Measurements from ENCODE around the gene SGPL1. TPM values are rescaled to one million over a fixed set of nuclear protein-coding genes. Genes with fewer than 3 reads are reported as not detected.
"Not testable (repeated sequence)": the region's sequence is repeated elsewhere in the genome, so short reads cannot be mapped to it uniquely, and the experiment has no call there.

Gene SGPL1
- total RNA-seq, 1 donor: 26.3 TPM

- TF ChIP-seq, protein P1, sequence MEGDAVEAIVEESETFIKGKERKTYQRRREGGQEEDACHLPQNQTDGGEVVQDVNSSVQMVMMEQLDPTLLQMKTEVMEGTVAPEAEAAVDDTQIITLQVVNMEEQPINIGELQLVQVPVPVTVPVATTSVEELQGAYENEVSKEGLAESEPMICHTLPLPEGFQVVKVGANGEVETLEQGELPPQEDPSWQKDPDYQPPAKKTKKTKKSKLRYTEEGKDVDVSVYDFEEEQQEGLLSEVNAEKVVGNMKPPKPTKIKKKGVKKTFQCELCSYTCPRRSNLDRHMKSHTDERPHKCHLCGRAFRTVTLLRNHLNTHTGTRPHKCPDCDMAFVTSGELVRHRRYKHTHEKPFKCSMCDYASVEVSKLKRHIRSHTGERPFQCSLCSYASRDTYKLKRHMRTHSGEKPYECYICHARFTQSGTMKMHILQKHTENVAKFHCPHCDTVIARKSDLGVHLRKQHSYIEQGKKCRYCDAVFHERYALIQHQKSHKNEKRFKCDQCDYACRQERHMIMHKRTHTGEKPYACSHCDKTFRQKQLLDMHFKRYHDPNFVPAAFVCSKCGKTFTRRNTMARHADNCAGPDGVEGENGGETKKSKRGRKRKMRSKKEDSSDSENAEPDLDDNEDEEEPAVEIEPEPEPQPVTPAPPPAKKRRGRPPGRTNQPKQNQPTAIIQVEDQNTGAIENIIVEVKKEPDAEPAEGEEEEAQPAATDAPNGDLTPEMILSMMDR (IDR thresholded peaks at IDR 0.05; ENCODE audit: insufficient read depth, low read length): no peak
- DNase-seq (ENCODE audit: low read depth): no peak
Observed at GRCh38 chr10:70853038-70853437, 37.3 kb downstream of the SGPL1 start.

DNA sequence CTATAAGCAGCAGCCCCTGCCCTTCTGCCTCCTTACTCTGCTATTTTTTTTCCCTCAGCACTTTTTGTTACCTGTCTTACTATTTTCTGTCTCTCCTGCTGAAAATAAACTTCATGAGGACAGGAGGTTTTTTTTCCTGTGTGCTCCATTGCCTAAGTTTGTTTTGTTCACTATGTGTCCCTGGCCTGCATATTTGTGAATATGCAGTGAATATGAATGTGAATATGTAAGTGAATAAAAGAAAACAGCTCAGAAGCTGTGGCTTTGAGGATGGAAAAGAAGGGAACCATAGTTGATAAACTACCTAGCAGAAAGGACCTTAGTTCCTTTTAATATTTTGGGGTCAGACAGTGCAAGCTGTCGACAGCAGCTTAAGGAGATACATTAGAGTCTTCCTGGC is 37.7 kb downstream of the SGPL1 start:
- H3K4me3 ChIP-seq (ENCODE audit: low read depth, low read length): no peak overlapping the region
- TF ChIP-seq, protein P1 (IDR thresholded peaks at IDR 0.05; ENCODE audit: insufficient read depth, low read length): no peak
- no peak for DNase-seq (ENCODE audit: low read depth)

More at GRCh38 chr10:70853038-70853437, 37.3 kb downstream of the SGPL1 start:
- H3K4me3 ChIP-seq (ENCODE audit: low read depth, low read length): no peak overlapping the region

GRCh38 chr10:70856454-70856853 is 40.7 kb downstream of the SGPL1 start:
- DNase-seq (ENCODE audit: low read depth): no peak
- no peak overlapping the region for H3K4me3 ChIP-seq (ENCODE audit: low read depth, low read length)
- TF ChIP-seq, protein P1 (IDR thresholded peaks at IDR 0.05; ENCODE audit: insufficient read depth, low read length): no peak

GRCh38 chr10:70858759-70859158 is 43.0 kb downstream of the SGPL1 start:
- H3K4me3 ChIP-seq (ENCODE audit: low read depth, low read length): no peak overlapping the region
- TF ChIP-seq, protein P1 (IDR thresholded peaks at IDR 0.05; ENCODE audit: insufficient read depth, low read length): no peak
- DNase-seq (ENCODE audit: low read depth): no peak

- not testable (repeated sequence) for H3K4me3 ChIP-seq (ENCODE audit: low read depth, low read length); DNase-seq (ENCODE audit: low read depth)
Observed at GRCh38 chr10:70861495-70862197, 45.9 kb downstream of the SGPL1 start.

GRCh38 chr10:70863470-70864160 is 47.9 kb downstream of the SGPL1 start:
- TF ChIP-seq, protein P1 (IDR thresholded peaks at IDR 0.05; ENCODE audit: insufficient read depth, low read length): no peak
- no peak overlapping the region for H3K4me3 ChIP-seq (ENCODE audit: low read depth, low read length)
- no peak for DNase-seq (ENCODE audit: low read depth)

DNA sequence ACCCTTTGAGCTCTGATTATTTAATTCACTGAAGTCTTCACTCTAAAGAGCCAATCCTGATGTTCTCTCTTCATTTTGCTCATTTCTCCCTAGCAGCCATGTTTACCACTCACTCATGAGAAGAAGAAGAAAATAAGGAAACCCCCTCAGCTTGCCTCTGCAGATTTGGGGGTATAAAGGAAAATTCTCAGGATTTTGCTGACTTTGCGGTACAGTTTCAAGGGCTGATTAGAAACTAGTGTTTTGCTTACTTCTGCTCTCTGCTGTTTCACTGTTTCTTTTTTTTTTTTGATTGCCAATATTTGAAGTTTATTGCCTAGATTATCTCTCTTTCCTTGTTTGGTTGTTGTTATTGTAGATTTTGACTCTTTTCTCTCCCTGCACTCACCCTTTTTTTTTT is 49.2 kb downstream of the SGPL1 start:
- DNase-seq (ENCODE audit: low read depth): no peak
- TF ChIP-seq, protein P1 (IDR thresholded peaks at IDR 0.05; ENCODE audit: insufficient read depth, low read length): no peak
- H3K4me3 ChIP-seq (ENCODE audit: low read depth, low read length): no peak overlapping the region
